ENCODE measurements around the gene CYS1.
"Not testable (repeated sequence)": the region's sequence is repeated elsewhere in the genome, so short reads cannot be mapped to it uniquely, and the experiment has no call there.

CYS1 gene

GRCh38 chr2:10028988-10029874 is 51.0 kb downstream of the CYS1 start:
- no peak for DNase-seq

GRCh38 chr2:10028407-10028987 is 51.7 kb downstream of the CYS1 start:
- no peak for DNase-seq

DNA sequence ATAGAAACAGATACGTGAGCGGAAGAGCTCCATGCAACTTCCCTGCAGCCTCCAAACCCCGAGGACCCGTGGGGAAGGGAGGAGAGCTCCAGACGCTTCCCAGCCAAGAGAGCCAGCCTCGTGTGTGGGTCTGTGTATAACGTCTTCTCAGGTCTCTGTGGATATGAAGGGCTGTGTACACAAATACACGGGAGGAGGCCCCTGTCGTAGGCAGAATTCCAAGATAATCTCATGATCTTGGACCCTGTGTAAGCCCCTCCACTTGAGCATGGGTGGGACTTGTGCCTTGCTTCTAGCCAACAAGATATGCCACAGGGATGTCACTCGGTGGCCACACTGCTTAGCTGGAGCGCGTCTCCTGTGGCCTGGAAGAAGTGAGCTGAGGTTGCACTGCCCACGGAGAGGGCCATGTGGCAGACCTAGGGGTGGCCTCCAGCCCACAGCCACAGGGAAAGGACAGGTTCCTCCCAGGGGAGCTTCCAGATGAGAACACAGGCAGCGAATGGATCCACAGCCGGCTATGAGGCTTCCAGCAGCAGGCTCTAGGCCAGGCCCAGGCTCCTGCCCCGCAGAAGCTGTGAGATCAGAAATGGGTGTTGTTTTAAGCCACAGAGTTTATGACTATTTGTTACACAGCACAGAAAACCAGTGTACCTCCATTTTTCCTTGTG is 52.4 kb downstream of the CYS1 start:
- no peak for DNase-seq

DNA sequence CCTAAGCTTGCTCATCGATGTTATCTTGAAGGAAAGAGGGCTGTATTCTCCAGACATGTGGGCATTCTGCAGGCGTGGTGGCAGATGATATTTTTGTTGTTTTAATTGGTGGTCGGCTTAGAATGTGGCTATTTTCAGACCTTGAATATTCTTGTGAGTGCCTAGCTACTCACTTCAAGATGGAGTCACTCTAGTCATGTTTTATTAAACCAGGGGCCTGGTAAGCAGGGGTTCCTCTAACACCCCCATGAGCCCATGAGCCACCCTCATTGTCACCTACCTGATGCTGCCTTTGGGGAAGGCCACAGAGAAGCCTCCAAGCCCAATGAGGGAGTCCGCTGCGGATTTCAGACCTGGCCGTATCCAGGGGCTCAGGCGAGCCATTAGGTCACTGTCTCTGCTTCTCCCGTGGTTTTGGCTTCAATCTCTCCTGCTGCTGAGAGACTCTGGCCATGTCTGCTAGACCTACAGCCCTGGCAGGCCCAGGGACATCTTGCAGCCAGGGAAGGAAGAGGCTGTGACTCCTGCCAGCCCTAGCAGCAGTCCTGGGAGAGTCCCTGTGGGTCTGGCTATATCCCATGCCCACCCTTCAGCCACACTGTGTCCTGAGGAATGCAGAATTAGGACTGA is 53.2 kb downstream of the CYS1 start:
- DNase-seq: no peak

- no peak for DNase-seq
Observed at GRCh38 chr2:10022966-10023662, 57.1 kb downstream of the CYS1 start.

DNA sequence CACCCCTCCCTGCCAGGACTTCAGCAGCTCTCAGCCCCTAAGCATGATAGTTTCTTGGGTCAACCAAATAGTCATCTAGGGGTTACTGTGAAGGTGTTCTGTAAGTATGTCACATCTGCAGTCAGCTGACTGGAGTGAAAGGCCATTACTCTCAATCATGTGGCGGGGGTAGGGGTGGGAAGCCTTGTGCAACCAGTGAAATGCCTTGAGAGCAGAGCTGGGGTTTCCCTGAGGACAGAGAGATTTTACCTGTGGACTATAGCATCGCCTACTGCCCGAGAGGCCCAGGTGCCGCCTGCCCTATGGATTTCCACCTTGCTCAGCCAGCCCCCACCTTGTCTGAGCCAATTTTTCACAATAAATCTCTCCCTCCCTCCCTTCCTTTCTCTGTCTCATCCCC is 57.8 kb downstream of the CYS1 start:
- no peak for DNase-seq

DNA sequence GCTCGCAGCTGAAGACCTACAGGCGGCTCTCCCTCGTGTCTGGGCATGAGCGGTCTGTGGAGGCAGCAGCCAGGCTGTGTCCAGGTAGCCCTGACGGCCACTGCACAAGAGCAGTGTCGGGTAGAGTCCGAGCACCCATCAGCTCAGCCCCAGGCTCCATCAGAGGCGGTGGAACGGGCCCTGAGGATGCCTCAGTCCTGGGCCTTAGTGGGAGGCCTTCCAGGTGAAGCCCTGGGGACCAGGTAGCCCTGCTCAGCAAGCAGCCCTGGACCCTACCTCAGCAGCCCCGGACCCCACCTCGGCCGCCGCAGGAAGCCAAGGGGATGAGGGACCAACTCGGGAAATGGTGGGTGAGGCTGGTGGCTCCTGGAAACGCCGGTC is 58.2 kb downstream of the CYS1 start:
- no peak for DNase-seq

GRCh38 chr2:10019602-10020400 is 60.4 kb downstream of the CYS1 start:
- DNase-seq: no peak

DNA sequence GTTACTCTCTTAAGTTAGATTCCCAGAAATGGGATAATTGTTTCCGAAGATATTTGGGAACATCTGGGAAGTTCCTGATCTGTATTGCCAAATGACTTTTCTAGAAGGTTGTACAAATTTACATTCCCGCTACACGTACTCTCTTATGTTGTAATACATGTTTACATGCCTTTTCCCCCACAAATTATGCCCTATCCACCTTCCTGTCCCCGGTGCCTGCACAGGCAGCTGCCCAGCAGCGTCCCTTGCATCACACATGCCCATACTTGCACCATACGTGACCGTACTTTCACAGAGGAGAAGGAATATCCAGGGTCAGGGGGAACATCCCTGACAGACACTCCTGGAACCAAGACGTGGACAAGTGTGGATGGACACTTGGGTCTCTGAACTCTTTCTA is 61.0 kb downstream of the CYS1 start:
- peak; percentile 30 for DNase-seq

- DNase-seq: no peak
Observed at GRCh38 chr2:10017313-10017941, 62.8 kb downstream of the CYS1 start.

- DNase-seq: no peak
Observed at GRCh38 chr2:10016802-10017258, 63.4 kb downstream of the CYS1 start.

- no peak for DNase-seq
Observed at GRCh38 chr2:10016001-10016801, 64.0 kb downstream of the CYS1 start.

- DNase-seq: not testable (repeated sequence)
Observed at GRCh38 chr2:10015376-10015989, 64.7 kb downstream of the CYS1 start.

- DNase-seq: no peak
Observed at GRCh38 chr2:10014418-10015190, 65.6 kb downstream of the CYS1 start.

DNA sequence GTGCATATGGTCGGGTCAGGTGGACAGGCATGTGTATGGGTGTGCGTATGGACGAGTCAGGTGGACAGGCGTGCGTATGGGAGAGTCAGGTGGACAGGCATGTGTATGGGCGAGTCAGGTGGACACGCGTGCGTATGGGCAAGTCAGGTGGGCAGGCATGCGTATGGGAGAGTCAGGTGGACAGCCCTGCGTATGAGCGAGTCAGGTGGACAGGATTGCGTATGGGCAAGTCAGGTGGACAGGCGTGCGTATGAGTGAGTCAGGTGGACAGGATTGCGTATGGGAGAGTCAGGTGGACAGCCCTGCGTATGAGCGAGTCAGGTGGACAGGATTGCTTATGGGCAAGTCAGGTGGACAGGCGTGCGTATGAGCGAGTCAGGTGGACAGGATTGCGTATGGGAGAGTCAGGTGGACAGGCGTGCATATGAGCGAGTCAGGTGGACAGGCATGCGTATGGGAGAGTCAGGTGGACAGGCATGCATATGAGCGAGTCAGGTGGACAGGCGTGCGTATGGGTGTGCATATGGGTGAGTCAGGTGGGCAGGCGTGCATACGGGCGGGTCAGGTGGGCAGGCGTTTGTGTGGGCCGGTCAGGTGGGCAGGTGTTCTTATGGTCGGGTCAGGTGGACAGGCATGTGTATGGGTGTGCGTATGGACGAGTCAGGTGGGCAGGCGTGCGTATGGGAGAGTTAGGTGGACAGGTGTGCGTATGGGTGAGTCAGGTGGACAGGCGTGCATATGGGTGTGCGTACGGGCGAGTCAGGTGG is 66.4 kb downstream of the CYS1 start:
- DNase-seq: not testable (repeated sequence)

GRCh38 chr2:10012963-10013461 is 67.2 kb downstream of the CYS1 start:
- DNase-seq: no peak

- DNase-seq: not testable (repeated sequence)
Observed at GRCh38 chr2:10012366-10012962, 67.7 kb downstream of the CYS1 start.

All from HCEC 1CT (cell line).